ENCODE measurements around the gene PALMD.

The PALMD gene

DNA sequence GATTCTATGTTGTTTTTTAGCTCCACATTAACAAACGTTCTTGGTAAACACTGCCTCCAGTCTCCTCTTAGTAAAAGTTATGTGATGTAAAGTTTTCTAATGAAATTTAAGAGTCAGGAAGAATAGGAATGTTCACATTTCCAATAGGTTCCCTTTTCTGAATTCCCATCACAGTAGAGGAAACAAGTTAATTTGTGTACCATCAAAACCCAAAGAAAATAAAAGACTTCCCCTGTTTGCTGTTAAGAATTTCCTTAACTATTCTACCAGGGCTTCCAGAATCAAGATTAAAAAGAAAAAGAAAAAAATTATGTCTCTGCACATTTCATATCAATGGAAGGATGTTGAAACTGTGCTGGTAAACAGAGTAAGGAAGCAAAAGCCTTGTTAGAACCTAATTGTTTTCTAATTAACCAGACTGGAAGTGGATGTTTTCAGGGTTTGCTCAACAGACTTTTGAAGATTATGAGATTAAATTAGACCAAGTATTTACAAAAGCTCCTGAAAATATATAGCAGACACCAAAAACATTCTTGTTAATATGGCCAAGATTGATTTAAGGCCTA, 43.4 kb upstream of the PALMD start:
- no peak for TF ChIP-seq CTCF (IDR thresholded peaks at IDR 0.05; ENCODE audit: low read depth, low read length)
- DNase-seq (ENCODE audit: extremely low read depth, low read depth), result no peak

DNA sequence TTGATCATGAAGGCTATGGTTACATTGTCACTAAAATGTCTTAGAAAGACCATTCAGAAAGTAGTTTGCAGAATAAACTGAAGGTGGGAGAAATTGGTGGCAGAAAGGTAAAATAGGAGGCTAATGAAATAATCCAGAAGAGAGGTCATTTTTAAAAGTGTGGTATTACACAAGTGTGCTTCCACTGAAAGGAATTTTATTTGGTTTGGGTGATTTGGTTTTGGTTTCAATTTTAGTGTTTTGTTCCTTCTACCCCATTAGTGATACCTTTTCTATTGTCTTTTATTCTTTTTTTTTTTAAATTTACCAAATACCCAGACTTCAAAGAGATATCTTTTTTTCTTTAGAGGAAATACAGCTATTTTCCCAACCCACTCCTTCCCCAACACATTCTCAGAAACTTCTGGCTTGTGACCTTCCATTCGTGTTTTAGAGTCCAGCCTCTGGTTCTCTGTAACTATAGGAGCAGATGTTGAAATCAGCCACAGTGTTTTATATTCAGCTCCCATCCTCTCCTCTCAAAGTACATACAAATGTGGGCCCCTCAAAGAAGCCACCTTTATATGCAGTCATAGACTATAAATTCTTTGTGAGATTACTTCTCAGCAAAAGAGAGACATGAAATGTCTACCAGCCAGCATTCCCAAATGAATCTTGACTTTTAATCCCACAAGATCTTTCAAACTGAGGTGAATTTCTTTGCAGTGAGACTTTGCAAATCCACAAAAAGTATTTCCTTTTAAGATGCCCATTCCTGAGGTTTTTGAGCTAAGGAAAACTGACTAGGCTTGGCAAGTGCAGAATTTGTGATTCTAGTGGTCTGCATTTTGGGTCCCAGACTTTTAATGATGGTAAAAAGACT, 42.0 kb upstream of the PALMD start:
- TF ChIP-seq CTCF (IDR thresholded peaks at IDR 0.05; ENCODE audit: low read depth, low read length), result no peak
- no peak for DNase-seq (ENCODE audit: extremely low read depth, low read depth)

DNA sequence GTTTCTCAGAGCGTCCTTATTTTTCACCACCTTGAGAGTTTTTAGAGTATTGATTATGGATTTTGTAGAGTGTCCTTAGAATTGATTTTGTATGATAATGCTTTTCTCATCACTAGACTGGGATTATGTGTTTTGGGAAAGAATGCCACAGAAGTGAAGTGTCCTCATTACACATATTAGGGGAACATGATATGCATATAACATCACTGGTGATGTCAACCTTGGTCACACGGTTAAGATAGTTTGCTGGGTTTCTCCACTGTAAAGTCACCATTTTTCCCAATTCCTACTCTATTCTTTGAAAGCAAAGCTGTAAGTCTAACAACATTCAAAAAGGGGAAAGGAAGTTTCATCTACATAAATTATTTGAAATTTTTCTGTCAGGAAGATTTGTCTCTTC, 39.6 kb upstream of the PALMD start:
- no peak for TF ChIP-seq CTCF (IDR thresholded peaks at IDR 0.05; ENCODE audit: low read depth, low read length)
- DNase-seq (ENCODE audit: extremely low read depth, low read depth), result no peak

GRCh38 chr1:99607590-99607989, 38.3 kb upstream of the PALMD start:
- no peak for TF ChIP-seq CTCF (IDR thresholded peaks at IDR 0.05; ENCODE audit: low read depth, low read length)
- DNase-seq (ENCODE audit: extremely low read depth, low read depth), result no peak

- TF ChIP-seq CTCF (IDR thresholded peaks at IDR 0.05; ENCODE audit: low read depth, low read length), result no peak
- no peak for DNase-seq (ENCODE audit: extremely low read depth, low read depth)
These were observed 37.9 kb upstream of the PALMD start for GRCh38 chr1:99608058-99608457.

GRCh38 chr1:99613716-99614115, 32.2 kb upstream of the PALMD start:
- no peak for TF ChIP-seq CTCF (IDR thresholded peaks at IDR 0.05; ENCODE audit: low read depth, low read length)
- no peak for DNase-seq (ENCODE audit: extremely low read depth, low read depth)

DNA sequence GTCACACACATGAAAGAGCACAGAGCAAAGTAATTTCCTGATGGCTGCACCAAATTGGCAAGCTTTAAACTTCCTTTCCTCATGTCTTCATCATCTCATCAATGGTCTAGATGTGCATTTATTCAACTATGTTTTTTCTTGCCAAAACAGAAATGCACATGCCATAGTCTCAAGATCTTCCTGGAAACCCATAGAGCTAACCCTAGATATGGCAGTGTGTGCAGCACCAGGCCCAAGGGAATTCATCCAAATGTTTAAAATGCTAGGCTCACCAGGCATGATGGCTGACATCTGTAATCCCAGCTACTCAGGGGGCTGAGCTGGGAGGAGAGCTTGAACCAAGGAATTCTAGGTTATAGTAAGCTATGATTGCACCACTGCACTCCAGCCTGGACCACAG, 31.2 kb upstream of the PALMD start:
- DNase-seq (ENCODE audit: extremely low read depth, low read depth), result no peak
- TF ChIP-seq CTCF (IDR thresholded peaks at IDR 0.05; ENCODE audit: low read depth, low read length), result no peak

Data from AG09319 (cell line).